Measurements from ENCODE around the gene SIGLEC5. TPM values are rescaled to one million over a fixed set of nuclear protein-coding genes. Genes with fewer than 3 reads are reported as not detected.
A peak's percentile ranks its signal among the peaks of the same experiment; 100 is the strongest.

The SIGLEC5 gene
- total RNA-seq, 2 donors from 2014 or later, result not detected

DNA sequence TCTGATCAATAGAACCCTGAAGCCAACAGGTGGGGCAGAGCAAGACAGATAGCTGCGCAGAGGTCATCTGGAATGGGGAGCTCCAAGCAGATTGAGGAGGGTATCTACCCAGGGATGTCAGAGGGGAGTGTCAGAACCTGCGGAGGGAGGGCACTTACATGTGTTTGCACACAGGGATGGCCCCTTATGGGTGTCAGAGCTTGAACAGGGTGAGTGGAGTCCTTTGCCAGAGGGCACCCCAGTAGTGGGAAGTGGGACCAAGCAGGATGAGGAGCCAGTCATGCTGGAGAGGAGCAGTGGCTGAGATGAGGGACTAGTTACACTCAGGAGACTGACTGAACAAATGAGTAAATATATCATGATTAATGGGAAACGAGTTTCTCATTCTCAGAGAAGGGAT lies 33.4 kb upstream of the SIGLEC5 start:
- Histone ChIP-seq H3K27me3 (ENCODE audit: control insufficient read depth, insufficient read depth, low read length, poor library complexity, severe bottlenecking) (peaks cover 4% of the 10 kb centered on the region), H3K27ac (ENCODE audit: low read depth, low read length) (no peak overlapping the region), H3K4me1 (ENCODE audit: control insufficient read depth, insufficient read depth, low read length) (no peaks in the 10 kb centered on the region), H3K9me3 (ENCODE audit: control insufficient read depth, low read length) (no peaks in the 10 kb centered on the region), H3K9ac (ENCODE audit: extremely low read depth, low read length, poor library complexity, severe bottlenecking) (no peak overlapping the region), H3K4me3 (ENCODE audit: low read length) (no peak overlapping the region), H3K36me3 (ENCODE audit: control insufficient read depth, insufficient read depth, low read length) (no peaks in the 10 kb centered on the region)
- no peaks in the 10 kb centered on the region for H3K36me3 Mint-ChIP-seq (ENCODE audit: low read depth)
- peaks cover 34% of the 10 kb centered on the region for H3K27me3 Mint-ChIP-seq (ENCODE audit: insufficient read depth)
- H3K4me1 Mint-ChIP-seq, result no peaks in the 10 kb centered on the region
- no peak overlapping the region for H3K27ac Mint-ChIP-seq
- DNase-seq, result no peak
- H3K4me3 Mint-ChIP-seq, result no peak overlapping the region
- TF ChIP-seq, protein P1, sequence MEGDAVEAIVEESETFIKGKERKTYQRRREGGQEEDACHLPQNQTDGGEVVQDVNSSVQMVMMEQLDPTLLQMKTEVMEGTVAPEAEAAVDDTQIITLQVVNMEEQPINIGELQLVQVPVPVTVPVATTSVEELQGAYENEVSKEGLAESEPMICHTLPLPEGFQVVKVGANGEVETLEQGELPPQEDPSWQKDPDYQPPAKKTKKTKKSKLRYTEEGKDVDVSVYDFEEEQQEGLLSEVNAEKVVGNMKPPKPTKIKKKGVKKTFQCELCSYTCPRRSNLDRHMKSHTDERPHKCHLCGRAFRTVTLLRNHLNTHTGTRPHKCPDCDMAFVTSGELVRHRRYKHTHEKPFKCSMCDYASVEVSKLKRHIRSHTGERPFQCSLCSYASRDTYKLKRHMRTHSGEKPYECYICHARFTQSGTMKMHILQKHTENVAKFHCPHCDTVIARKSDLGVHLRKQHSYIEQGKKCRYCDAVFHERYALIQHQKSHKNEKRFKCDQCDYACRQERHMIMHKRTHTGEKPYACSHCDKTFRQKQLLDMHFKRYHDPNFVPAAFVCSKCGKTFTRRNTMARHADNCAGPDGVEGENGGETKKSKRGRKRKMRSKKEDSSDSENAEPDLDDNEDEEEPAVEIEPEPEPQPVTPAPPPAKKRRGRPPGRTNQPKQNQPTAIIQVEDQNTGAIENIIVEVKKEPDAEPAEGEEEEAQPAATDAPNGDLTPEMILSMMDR (conservative IDR thresholded peaks at IDR 0.05), result no peak
- WGBS, 2 experiments (ENCODE audit: insufficient coverage in 1 of 2, insufficient read length in 1 of 2), result 42 to 65% methylated on average over 2 to 3 of the region's 3 CpGs
- H3K9me3 Mint-ChIP-seq, result no peaks in the 10 kb centered on the region

DNA sequence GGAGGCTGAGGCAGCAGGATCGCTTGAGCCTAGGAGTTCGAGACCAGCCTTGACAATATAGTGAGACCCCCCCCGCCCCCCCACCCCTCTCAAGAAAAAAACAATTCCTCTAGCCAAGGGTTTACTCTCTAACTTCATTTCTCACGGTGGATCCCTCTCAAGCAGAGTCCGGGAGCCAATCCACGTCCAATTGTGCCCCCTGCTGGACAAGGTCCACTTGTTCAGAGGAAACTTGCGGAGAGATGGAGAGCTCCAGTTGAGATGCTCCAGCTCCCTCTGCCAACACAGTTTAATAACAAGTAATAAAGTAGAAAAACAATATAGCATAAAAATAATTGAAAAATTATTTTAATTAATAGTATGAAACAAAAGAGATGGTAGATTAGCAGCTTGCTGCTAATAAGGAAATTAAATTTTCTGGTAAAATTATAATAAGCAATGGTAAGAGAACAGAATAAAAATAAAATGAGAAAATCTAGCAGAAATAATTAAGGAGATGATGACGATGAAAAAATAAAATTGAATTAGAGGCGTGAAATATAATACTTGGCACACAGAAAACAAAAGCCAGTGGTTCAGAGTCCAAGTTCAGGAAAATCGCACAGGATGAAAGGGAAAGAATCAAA lies 30.9 kb upstream of the SIGLEC5 start:
- TF ChIP-seq, protein P1 (conservative IDR thresholded peaks at IDR 0.05), result peak; percentile 82
- peak; percentile 93 for DNase-seq
- no peak overlapping the region for H3K9ac ChIP-seq (ENCODE audit: extremely low read depth, low read length, poor library complexity, severe bottlenecking)
- Mint-ChIP-seq H3K27me3 (ENCODE audit: insufficient read depth) (peaks cover 25% of the 10 kb centered on the region), H3K27ac (no peak overlapping the region), H3K9me3 (peaks cover 3% of the 10 kb centered on the region), H3K4me1 (no peaks in the 10 kb centered on the region), H3K36me3 (ENCODE audit: low read depth) (no peaks in the 10 kb centered on the region), H3K4me3 (no peak overlapping the region)
- H3K27me3 ChIP-seq (ENCODE audit: control insufficient read depth, insufficient read depth, low read length, poor library complexity, severe bottlenecking), result peaks cover 4% of the 10 kb centered on the region
- no peak overlapping the region for H3K4me3 ChIP-seq (ENCODE audit: low read length)
- H3K36me3 ChIP-seq (ENCODE audit: control insufficient read depth, insufficient read depth, low read length), result no peaks in the 10 kb centered on the region
- no peak overlapping the region for H3K27ac ChIP-seq (ENCODE audit: low read depth, low read length)
- no peaks in the 10 kb centered on the region for H3K9me3 ChIP-seq (ENCODE audit: control insufficient read depth, low read length)
- WGBS, 2 experiments (ENCODE audit: insufficient coverage in 1 of 2, insufficient read length in 1 of 2), result 20 to 39% methylated on average over 3 to 9 of the region's 10 CpGs
- H3K4me1 ChIP-seq (ENCODE audit: control insufficient read depth, insufficient read depth, low read length), result no peaks in the 10 kb centered on the region

DNA sequence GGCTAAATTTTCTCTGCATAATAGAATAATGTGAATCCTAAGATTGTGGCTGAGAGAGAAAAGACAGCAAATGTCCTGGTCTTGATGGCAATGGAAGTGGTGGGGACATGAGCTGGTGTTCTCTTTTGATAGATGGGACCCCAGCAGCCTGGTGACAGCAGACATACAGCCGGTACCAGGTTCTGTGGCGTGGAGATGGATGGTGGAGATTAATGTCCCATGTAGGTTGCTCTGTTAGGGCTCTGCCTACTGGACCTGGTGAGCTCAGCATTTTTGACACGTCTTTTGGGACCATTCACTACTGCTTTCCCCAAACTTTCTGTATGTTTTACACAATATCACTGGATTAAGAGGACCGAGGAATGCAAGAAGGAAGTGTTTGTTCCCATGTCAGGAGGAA lies 24.6 kb upstream of the SIGLEC5 start:
- Histone ChIP-seq H3K4me1 (ENCODE audit: control insufficient read depth, insufficient read depth, low read length) (no peaks in the 10 kb centered on the region), H3K9me3 (ENCODE audit: control insufficient read depth, low read length) (no peaks in the 10 kb centered on the region), H3K36me3 (ENCODE audit: control insufficient read depth, insufficient read depth, low read length) (no peaks in the 10 kb centered on the region), H3K4me3 (ENCODE audit: low read length) (no peak overlapping the region), H3K27ac (ENCODE audit: low read depth, low read length) (no peak overlapping the region), H3K9ac (ENCODE audit: extremely low read depth, low read length, poor library complexity, severe bottlenecking) (no peak overlapping the region), H3K27me3 (ENCODE audit: control insufficient read depth, insufficient read depth, low read length, poor library complexity, severe bottlenecking) (peaks cover 6% of the 10 kb centered on the region)
- no peaks in the 10 kb centered on the region for H3K36me3 Mint-ChIP-seq (ENCODE audit: low read depth)
- no peak for DNase-seq
- peaks cover 5% of the 10 kb centered on the region for H3K9me3 Mint-ChIP-seq
- no peaks in the 10 kb centered on the region for H3K4me1 Mint-ChIP-seq
- WGBS, 2 experiments (ENCODE audit: insufficient coverage in 1 of 2, insufficient read length in 1 of 2), result 77% methylated on average over 4 of the region's 4 CpGs; no CpG with 5 or more reads in 1 of the 2 experiments
- TF ChIP-seq, protein P1 (conservative IDR thresholded peaks at IDR 0.05), result no peak
- no peak overlapping the region for H3K27ac Mint-ChIP-seq
- H3K4me3 Mint-ChIP-seq, result no peak overlapping the region
- peaks cover 19% of the 10 kb centered on the region for H3K27me3 Mint-ChIP-seq (ENCODE audit: insufficient read depth)

Measured in endodermal cell (in vitro differentiated cells).